Measurements from ENCODE around the gene MMEL1. TPM values are rescaled to one million over a fixed set of nuclear protein-coding genes. Genes with fewer than 3 reads are reported as not detected.

Gene MMEL1
- total RNA-seq, 1 donor from 2014 or later, result not detected

DNA sequence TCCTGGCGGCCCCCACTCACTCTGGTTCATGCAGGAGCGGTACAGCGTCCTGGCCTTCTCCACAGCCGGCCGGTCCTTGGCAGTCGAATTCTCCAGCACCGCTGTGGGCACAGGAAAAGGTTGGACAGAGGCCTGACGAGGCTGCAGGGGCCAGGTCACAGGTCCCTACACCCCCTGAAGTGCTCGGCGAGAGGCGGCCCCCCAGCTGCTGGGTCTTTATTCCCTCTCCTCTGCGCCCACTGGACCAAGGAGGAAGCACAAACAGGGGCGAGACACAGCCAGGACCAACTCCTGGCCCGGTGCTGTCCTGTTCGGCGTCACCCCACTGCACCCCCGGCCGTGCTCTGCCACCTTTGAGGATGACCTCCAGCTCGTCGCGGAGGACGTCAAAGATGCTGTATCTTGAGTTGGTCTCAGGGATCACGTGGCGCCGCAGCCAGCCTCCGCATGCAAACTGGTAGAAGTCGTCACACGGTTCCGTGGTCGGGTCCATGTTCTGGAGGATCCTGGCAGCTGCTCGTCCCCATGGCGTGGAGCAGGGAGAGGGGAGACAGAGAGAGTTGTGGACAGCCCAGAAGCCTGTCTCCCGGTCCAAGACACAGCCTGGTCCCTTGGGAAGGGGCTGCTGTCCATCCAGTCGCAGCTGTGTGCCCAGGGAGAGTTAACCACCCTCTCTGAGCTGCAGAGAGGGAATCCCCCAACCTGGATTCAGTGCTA is 23.3 kb downstream of the MMEL1 start:
- no peak for ATAC-seq
- DNase-seq, result peak; percentile 29
- intact Hi-C loops (cut with micrococcal nuclease), result no loop called here

DNA sequence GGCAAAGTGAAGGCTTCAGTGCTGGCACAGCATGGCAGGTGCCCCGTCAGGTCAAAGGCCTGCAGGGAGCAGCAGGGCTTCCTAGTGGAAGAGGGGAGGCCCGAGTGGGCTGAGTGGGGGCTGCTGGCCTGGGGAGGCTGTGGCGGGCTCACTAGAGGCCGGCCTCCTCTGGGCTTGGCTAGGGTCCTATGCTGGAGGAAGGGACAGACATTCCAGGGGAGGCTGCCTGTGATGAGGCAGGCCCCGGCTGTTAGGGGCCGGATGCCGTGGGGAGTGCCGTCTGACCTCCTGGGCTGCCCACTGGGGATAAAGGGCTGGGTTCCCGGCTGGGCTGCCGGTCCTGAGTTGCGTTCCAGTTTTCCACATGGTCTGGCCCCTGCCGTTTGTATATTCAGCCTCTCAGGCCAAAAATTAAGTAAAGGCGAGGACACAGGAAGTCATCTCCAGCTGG is 25.1 kb downstream of the MMEL1 start:
- intact Hi-C loops (cut with micrococcal nuclease), result no loop called here
- DNase-seq, result peak; percentile 63
- ATAC-seq, result peak; percentile 78

DNA sequence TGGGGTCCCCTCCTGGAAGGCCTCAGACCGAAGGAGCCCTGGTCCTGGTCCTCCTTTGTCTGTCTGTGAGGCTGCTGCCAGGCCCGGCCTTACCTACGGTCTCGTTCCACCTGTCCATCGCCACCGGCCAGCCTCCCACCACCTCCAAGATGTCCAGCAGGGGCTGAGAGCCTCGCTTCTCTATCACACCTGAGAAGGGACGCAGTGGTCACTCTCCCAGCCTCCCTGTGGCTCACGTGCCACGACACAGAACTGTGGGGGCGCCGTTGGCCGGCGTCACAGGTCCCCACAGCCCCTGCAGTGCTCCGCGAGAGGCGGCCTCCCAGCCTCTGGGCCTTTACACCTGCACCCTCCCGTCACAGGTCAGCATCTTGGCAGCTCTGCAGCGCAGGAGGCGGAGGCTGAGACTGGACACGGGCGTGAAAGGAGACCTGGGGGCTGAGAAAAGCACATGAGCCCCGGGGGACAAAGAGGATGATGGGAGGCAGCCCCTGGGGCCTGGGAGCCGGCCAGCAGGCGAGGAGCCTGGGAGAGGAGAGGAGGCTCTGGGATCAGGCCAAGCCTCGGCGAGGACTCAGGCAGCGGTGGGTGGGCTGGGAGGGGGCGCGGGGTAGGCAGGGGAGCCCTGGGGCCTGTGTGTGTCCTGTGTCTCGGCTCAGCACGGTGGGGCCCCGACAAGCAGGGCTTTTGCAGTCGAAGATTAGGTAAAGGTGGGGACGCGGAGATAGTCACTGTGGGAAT is 25.8 kb downstream of the MMEL1 start:
- intact Hi-C loops (cut with micrococcal nuclease), result no loop called here
- ATAC-seq, result no peak
- peak; percentile 20 for DNase-seq

DNA sequence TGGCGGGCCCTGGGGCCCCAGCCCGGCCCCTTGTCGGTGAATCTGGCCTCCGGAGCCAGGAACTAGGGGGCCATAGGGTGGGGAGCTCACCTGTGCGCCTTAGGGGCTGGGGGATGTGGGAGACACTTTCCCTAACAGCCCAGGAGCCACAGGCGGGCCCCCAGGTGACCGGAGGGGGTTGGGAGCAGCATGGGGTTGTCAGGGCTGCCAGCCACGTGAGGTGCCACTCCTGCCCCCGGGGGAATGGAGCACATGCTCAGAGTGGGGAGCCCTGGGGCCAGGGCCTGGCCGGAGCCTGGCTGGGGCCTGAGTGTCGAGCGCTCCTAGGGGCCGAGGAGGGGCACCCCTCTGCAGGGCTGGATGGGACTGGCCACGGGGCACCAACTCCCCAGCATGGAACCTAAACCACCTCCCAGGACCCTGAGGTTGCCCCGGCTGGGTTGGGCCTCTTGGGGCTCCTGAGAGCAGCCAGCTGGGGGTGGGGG is 26.4 kb downstream of the MMEL1 start:
- intact Hi-C loops (cut with micrococcal nuclease), result no loop called here
- DNase-seq (peak; percentile 13), ATAC-seq (no peak)

DNA sequence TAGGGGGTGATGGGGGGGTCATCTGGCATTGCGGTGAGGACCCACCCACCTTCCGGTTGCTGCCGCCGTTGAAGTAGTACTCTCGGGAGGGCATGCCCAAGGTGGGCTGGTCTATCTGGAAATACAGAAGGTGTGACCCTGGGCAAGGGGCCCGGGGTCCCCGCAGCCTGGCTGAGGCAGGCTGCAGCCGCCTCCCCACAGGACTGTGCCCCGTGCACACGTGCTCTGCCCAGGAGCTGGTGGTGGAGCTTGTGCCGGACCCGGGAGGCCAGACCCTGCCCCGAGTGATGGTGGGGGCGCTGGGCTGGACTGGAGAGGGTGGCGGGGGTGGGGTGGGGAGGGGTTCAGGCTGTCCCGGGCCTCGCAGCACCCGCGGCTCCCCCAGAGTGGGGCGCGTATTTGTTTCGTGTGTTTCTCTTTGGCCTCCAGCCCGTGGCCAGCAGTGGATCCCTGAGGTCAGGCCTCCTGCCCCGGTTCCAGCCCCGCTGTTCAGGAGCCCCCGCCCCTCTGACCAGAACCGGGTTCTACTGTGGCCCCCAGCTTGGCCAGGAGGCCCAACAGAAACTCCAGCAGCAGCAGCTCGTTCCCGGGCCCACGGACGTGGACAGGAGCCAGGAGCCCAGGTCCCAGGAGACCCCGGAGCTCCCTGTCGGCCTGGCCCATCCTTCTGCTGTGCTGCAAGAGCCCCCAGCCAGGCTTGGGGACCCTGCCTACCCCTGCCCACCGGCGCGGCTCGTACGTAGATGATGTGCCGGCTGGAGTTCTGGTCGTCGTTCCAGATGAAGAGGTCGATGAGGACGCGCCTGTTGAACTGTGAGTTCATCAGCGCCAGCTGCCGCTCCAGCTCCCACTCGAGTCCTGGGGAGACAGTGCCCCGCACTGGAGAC is 27.1 kb downstream of the MMEL1 start:
- DNase-seq (peak; percentile 29), ATAC-seq (no peak)
- intact Hi-C loops (cut with micrococcal nuclease), result no loop called here

DNA sequence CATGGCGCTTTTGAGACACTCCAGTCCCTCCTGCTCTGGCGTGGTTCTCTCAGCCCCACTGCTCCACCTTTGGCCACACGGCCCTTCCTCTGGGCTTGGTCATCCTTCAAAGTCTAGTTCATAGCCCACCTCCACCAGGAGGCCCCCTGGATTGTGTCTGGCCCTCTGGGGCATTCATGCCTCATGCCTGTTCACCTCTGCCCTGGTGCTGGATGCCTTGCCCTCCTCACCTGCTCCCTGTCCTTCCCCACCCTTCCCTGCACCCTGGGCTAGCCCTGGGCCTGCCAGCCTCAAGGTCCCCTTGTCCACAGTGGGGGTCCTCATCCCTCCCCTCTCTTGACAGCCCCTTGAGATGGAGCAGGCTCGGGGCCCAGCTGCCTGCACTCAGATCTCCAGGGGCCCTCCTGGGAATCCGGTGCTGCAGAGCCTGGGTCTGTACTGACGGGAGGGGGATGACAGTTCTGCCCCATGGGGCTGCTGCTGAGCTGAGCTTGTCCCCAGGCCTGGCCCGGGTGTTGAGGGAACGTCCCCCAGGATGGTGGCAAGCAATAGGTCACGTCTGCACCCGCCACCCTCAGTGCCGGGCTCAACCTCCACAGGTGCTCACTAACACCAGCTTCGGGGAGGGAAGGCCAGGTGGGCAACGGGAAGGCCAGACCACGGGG is 27.8 kb downstream of the MMEL1 start:
- DNase-seq (no peak), ATAC-seq (no peak)
- intact Hi-C loops (cut with micrococcal nuclease), result no loop called here

DNA sequence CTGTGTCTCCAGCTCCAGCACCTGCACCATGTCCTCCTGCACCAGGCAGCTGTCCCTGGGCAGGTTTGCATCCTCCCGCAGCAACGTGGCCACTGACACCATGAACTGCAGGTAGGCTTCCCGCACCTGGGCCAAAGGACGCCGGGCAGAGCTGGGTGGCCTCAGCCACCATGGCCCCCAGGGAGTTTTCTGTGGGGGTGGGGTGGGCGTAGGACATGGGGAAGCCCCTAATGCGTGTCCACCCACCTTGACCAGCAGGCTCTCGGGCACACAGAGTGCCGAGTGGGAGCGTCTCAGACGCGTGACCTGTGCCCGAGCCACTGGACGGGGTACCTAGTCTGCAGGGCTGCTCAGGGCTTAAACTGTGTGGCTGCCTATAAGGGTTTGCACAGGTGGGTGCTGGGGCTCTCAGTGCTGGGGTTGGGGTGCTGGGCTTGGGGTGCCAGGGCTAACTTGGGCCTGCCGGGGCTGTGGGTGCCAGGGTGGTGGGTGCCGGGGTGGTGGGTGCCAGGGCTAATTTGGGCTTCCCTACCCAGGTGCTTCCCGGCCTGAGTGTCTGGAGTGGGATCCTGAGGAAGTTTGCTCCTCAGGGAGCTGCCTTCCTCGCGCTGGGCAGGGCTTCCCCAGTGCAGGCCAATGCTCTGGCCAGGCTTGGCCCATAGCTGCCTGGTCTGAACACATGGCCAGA is 28.5 kb downstream of the MMEL1 start:
- DNase-seq, result no peak
- intact Hi-C loops (cut with micrococcal nuclease), result no loop called here
- ATAC-seq, result no peak

DNA sequence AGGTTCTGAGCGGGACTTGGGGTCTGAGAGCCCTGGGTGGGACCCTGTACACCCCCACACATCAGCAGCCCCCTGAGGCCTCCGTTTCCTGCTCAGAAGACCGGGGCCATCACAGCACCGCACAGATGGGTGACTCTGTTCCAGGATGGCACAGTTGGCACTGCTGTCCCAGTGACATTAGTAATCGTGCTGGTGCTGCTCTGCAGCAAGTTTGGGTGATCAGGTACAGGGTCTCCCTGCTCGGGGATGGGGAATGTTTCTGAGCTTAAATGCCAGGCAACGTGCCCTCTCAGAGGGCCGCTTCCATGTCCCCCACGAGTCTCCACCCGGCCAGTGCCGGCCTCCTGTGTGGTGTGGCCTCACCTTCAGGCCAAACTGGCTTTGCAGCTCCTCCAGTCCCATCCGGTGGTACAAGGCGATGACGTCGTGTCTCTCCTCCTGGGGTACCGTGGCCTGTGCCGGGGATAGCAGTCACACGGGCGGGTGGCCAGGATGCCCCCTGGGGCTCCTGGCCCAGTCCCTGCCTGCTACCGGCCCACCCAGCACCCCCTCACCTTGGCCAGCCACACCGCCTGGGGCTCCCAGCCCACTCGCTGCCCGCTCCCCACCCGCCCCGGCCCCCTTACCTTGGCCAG is 29.2 kb downstream of the MMEL1 start:
- no peak for ATAC-seq
- intact Hi-C loops (cut with micrococcal nuclease), result no loop called here
- DNase-seq, result no peak

DNA sequence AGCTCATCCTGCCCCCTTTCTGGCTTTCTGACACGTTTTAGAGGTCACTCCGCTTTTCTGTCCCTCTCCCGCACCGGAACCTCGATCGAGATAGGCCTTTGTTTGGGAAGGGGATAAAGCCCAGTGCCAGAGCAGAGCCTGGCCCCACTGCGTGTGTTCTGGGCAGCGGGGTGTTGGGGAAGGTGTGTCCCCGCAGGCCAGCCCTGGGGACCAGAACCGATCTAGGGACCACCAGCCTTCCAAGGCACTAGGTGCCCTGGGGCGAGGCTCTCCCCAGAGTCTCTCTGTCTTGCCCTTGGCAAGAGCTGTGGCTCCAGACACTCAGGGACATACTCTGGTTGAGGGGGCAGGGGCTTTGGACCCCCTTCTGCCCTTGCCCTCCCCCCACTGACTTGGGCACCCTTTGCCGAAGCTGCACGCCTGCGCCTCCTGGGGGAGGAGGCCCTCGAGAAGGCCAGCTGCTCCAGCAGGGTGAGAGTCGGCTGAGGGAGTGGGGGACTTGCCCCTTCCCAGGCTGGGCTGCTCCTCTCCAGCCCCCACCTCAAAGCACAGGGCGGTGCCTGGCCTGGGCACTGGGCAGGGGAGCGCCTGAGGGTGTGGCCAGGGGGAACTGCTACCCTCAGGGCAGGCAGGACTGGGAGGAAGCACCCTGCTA is 29.8 kb downstream of the MMEL1 start:
- ATAC-seq (no peak), DNase-seq (no peak)
- intact Hi-C loops (cut with micrococcal nuclease), result no loop called here

DNA sequence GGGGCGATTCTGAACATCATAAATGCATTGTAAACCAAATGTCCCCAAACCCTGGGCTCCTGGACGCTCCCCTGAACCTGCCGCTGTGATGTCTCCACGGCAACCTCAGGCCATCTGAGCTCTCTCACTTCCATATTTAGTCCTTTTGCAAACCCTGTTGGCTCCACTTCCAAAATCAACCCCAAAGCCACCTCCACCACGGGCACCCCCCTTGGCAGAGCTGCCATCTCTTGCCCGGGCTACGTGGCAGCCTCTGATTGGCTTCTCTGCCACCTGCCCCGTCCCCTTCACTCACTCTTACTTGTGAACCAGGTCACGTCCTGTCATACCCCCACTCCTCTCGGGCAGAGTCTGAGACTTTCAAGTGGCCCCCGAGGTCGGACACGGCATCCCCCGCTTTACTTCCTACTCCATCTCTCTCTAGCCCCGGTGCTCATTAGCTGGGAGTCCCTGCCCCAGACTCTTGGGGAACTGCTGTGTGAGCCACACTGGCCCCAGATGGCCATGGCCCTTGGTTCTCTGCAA is 30.4 kb downstream of the MMEL1 start:
- intact Hi-C loops (cut with micrococcal nuclease), result no loop called here
- DNase-seq (no peak), ATAC-seq (no peak)

DNA sequence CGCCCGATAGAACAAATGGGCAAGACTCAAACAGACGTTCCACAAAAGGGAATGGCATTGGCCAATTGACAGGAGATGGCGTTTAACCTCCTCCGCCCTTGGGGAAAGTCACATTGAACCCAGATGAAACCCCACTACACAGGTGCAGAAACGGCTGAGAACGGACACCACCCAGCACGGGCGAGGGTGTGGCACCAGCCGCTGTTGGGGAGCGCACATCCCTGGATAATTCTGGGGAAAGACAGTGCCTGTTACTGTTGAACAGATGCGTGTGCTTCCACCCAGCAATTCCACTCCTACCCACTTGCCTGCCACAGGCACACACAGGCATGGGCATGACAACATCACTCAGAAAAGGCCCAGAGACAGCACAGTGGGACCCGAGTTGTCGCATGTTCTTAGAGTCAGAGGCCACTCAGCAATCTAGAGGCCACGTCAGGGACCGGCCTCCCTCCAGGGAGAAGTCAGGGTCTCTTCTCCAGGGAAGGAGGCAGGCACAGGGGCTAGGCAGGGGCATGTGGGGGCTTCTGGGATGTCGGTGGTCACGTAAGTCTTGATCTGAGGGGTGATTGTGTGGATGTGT is 31.0 kb downstream of the MMEL1 start:
- intact Hi-C loops (cut with micrococcal nuclease), result no loop called here
- peak; percentile 15 for DNase-seq
- no peak for ATAC-seq

DNA sequence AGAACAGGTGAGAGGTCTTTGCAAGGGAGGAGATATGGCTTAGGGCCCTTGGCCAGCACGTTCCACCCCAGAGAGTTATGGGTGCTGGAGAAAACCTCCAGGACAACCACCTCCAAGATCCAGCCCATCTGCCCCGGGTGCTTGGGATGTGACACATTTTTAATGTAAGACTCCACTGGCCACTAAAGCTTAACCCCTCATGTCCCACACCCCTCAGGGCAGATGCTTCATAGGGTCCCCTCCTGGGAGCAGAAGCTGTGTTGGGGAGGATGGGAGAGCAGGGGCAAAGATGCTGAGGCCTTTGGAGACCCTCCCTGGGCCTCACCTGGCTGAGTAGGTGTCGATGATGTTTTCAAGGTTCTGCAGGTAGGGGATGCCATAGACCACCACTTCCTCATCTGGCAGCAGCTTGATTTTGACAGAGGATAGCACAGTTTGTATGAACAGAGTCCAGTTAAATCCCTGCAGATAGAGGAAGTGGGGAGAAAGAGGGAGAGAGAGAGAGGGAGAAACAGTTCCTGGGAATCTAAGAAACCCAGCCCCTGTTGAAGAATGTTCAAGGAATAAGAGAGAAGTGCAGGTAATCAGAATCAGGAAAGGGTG is 34.4 kb downstream of the MMEL1 start:
- ATAC-seq, result no peak
- intact Hi-C loops (cut with micrococcal nuclease), result no loop called here
- DNase-seq, result no peak

DNA sequence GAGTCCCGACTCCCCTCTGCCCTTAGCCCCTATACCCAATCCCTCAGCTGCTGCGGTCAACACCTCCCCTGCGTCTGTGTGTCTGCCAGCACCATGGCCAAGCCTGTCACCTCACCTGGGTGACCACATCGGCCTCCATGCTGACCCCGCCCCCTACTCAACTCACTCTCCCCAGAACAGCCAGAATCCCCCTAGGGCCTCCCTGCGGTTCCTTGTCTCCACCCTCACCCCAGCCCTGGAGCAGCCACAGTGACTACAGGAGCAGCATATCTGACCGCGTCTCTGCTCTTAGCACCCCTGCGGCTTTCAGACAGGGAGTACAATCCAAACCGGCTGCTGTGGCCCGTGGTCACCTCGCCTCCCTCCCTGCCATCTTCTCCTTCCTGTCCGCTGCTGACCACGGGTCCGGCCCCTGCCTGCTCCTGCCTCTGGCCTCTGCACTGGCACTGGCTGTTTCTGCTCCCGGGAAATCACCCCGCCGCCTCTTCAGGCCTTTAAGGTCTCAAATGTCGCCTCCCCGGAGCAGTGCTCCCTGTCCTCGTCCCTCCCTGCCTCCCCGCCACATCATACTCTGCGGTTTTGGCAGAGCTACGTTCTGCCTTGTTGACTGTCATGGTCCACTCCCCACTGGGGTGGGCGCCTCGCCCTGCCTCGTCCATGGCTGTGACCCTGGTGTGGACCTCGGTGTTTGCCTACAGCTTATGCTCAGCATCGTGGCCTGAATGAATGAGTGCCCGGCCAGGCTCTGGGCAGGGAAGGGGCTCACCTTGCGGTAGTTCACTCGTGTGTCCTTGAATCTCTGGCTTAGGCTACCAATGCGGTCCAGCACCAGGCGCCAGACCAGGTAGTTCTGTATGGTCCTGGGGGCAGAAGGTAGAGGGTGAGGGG is 35.1 kb downstream of the MMEL1 start:
- intact Hi-C loops (cut with micrococcal nuclease), result no loop called here
- ATAC-seq (no peak), DNase-seq (no peak)

DNA sequence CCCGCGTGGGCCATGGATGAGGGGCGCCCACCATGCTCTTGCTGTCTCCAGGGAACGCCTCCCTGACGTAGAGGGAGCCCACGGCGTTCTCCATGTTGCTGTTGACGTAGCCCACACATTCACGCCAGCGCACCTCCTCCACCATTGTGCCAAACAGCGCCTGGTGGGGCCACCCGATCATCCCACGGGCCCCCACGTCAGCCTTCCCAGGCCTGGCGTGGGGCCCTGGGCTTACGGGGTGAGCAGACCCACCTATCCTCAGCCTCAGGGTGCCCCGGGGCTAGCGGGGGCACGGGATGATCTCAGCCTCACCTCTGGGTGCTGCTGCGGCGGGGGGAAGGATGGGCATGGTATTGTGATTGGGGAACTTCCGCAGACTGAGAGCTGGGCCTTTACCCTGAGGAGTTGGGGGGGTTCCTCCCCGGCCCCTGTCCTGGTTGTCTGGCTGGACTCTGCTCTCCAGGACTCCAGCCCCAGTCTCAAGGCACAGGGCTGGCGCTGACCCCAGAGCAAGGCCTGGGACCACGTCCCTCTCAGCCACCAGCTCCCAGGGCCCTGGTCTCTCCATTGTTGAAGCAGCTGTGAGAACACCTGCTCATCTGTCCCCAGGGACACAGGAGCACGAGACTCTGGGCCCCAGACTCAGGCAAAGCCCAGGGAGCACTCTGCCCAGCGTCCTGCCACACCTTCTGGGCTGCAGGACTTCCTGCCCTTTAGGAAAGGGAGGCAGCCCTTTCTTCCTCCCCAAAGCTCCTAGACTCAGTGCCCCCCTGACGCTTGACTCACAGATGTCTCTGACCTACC is 36.1 kb downstream of the MMEL1 start:
- ATAC-seq (no peak), DNase-seq (no peak)
- intact Hi-C loops (cut with micrococcal nuclease), result no loop called here
